ENCODE data around the gene HACE1.
"Not testable (repeated sequence)": the region's sequence is repeated elsewhere in the genome, so short reads cannot be mapped to it uniquely, and the experiment has no call there.

HACE1 gene

GRCh38 chr6:104859225-104860146 is at the start of gene HACE1:
Gene HACE1, minus strand, starts transcription at chr6:104859919. Its CDS starts 277 bp downstream, at chr6:104859642.
- DNase-seq = peak; percentile 76 to 88

GRCh38 chr6:104908888-104909525 is 49.3 kb upstream of the HACE1 start:
- no peak for DNase-seq

GRCh38 chr6:104908031-104908887 is 48.5 kb upstream of the HACE1 start:
- no peak for DNase-seq

- not testable (repeated sequence) for DNase-seq
These were observed 39.2 kb upstream of the HACE1 start for GRCh38 chr6:104898893-104899292.

- no peak for DNase-seq
These were observed 37.2 kb upstream of the HACE1 start for GRCh38 chr6:104896914-104897313.

DNA sequence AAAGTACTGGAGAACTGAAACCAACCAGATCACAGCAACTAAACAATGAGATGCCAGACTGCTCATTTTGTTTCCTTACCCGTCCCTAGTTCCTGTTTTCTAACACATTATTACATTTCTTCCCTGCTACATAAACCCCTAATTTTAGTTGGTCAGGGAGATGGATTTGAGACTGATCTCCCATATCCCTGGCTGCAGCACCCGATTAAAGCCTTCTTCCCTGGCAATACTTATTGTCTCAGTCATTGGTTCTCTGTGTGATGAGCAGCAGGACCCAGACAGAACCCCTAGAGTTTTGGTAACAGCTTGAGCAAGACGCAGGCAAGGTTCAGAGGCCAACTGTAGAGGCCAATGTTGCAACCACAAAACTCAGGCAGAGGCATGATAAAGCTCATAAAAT is 28.3 kb upstream of the HACE1 start:
- no peak for DNase-seq

DNA sequence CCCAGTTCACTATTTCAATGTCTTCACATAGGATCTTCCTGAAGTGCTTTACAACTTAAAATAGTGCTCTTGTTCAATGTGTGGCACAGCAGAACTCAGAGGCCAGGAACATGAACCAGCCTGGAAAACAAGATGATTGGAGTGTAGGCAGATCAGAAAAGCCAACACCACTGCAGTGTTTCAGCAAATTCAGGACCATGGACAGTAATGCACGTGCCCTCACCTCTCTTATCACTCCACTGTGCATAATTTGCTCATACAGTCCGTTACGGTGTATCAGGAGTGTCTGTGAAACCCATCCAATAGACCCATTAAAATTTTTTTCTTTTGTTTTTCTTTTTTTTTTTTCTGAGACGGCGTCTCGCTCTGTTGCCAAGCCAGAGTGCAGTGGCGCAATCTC is 27.6 kb upstream of the HACE1 start:
- no peak for DNase-seq

GRCh38 chr6:104885518-104886043 is 25.9 kb upstream of the HACE1 start:
- DNase-seq = no peak

DNA sequence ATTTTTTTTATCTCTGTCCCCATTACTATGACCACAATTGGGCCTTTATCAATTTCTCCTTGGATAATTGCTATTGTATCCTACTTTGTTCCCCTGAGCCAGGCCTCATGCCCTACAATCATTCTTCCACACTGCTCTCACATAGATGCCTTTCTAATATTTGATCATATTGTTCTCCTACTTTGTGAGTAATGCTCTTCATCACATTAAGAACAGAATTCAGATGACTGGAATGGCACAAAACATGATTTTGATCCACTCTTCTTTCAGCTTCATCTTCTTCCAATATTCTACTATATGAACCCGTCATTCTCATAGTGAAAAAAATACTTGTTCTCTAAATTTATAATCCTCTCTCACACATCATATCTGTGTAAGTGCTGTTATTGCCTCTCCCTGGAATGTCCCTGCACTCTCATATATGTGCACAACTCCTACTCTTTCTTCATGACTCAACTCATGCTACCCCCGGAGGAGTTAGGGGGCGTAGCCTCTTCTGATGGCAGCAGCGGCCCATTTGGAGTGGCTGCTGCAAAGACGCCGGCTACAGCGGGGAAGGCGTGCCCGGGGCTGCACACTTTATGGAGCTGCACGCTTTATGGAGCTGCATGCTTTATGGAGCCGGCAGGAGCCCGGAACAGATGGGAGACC is 25.3 kb upstream of the HACE1 start:
- DNase-seq = peak in 1 of 2 experiments; percentile 54

DNA sequence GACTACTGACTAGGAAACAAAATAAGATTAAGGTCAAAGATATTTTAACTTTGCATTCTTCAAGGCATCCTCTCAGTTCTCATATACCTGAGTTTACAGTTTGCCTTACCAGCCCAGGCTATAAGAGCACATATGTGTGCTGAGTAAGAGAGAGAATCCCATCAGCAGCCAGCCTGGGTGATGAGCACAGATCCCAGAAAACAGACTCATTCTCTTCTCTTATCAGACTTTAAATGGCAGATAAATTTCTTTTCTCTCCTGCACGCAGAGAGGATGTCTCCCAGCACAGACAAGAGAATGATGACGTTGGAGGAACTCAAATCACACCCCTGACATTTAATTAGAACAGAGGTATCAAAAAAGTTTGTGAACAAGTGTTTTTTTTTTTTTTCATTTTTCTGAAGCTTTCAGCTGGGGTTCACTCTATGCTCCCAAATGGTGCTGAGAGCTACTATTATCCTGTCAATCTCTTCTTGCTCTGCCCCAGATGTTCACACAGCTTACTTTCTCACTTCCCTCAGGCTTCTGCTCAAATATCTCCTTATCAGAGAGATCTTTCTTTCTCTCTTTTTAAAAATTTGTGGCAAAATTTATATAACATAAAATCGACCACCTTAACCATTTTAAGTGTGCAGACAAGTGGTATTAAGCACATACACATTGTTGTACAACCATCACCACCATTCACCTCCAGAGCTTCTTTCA is 22.4 kb upstream of the HACE1 start:
- DNase-seq = no peak

DNA sequence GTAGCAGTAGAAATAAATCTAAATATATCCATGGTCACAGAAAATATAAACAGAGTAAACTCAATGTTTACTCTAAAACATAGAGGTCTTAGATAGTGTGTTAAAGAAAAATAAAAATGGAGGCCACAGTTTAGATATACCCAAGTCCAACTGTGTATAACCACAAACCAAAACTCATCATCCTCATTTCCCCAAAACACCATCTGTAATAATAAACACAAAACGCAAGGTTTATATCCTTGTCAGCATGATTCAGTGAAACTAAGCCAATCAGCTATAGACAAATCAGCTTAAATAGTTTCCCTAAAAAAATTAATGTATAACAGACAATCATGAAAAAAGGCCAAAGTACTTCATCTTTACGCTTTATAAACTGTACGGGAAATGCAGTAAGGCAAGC is 2.7 kb upstream of the HACE1 start:
- DNase-seq = no peak

DNA sequence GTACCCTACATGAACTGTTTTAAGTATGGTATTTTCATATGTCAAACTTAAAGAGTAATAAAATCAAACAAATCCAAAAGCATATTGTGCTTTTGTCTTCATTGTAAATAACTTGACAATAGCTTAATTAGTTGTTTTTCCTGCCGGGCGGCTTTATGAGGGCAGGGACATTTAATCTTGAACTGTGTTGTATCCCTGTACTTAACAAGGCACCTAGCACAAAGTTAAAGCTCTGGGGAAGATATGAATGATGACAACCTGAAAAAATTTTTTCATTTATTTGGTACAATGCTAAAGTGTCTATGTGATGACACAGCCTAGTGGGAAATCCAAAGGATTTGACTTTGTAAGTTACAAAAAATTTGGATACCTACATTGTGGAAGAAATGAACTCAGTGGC is 502 bp upstream of the HACE1 start:
- no peak for DNase-seq

GRCh38 chr6:104858642-104859041 is 1.1 kb downstream of the HACE1 start:
- DNase-seq = no peak

- no peak for DNase-seq
These were observed 4.2 kb downstream of the HACE1 start for GRCh38 chr6:104855507-104855906.

DNA sequence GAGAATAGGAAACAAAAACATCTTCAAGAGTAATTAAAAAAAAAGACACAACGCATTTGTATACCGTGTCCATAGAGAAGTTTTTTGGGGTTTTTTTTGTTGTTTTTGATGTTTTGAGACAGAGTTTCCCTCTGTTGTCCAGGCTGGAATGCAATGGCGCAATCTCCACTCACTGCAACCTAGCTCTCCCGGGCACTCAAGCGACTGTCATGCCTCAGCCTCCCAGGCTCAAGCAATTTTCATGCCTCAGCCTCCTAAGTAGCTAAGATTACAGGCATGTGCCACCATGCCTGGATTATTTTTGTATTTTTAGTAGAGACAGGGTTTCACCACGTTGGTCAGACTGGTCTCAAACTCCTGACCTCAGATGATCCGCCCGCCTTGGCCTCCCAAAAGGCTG is 12.0 kb downstream of the HACE1 start:
- DNase-seq = not testable (repeated sequence)

- DNase-seq = no peak
These were observed 16.5 kb downstream of the HACE1 start for GRCh38 chr6:104843229-104843628.

DNA sequence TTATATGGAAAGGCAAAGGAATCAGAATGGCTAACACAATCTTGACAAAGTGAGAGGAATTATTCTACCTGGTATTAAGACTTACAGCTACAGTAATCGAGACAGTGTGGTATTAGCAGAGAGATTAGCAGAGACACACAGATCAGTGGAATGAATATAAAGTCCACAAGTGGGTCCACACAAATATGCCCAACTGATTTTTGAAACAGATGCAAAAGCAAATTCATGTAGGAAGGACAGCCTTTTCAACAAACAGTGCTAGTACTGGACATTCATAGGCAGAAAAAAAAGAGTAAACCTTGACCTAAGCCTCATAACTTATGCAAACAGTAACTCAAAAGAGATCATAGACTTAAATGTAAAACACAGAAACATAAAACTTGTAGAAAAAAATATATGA is 22.6 kb downstream of the HACE1 start:
- no peak for DNase-seq

DNA sequence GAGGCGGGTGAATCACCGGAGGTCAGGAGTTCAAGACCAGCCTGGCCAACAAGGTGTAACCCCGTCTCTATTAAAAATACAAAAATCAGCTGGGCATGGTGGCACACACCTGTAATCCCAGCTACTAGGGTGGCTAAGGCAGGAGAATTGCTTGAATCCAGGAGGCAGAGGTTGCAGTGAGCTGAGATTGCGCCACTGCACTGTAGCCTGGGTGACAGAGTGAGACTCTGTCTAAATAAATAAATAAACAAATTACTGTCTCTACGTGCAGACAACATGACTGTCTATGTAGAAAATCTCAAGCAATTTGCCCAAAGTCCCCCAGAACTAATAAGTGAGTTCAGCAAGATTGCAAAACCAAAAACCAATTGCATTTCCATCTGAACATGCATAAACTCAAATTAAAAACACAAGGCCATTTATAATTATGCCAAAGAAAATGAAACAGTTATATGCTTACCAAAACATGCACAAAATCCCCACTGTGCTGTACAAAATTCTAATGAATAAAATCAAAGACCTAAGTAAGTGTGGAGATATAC is 23.2 kb downstream of the HACE1 start:
- DNase-seq = not testable (repeated sequence)

GRCh38 chr6:104835782-104836181 is 23.9 kb downstream of the HACE1 start:
- no peak for DNase-seq

GRCh38 chr6:104829183-104829958 is 30.3 kb downstream of the HACE1 start:
- DNase-seq = no peak

GRCh38 chr6:104828478-104828877 is 31.2 kb downstream of the HACE1 start:
- no peak for DNase-seq

All from NCI-H524 (cell line).